Activated CD4-positive, alpha-beta T cell treated with anti-CD3 and anti-CD28 coated beads, Interleukin-2, amount 10 ng/mL, durations not matched to agents 7 days and 5 days (primary cell): ENCODE results near the gene TSSK6. TPM values are rescaled to one million over a fixed set of nuclear protein-coding genes. Genes with fewer than 3 reads are reported as not detected.
A peak's percentile ranks its signal among the peaks of the same experiment; 100 is the strongest.

Experiments used
- CTCF ChIA-PET: fragments of 350-600 bp; sonication (Branson Sonifier 250); formaldehyde crosslinking; loops from one replicate; lab custom pipeline; 2021; ENCODE audit warnings: antibody characterized with exemption; lab: Charles Lee
- POLR2A ChIA-PET: fragments of 350-600 bp; sonication (Branson Sonifier 250); formaldehyde crosslinking; loops from one replicate; lab custom pipeline; 2021; ENCODE audit warnings: antibody characterized with exemption; lab: Charles Lee
- DNase-seq: peaks from one replicate; pipeline ENCODE4 v3.0.0-alpha.2; 2020
- H3K27ac Mint-ChIP-seq: one replicate; pipeline ENCODE4 v1.8.0; 2021; ENCODE audit warnings: mild to moderate bottlenecking, moderate library complexity, mixed read lengths
- H3K27me3 Mint-ChIP-seq: one replicate; pipeline ENCODE4 v1.8.0; 2021; ENCODE audit warnings: mixed read lengths
- H3K36me3 Mint-ChIP-seq: one replicate; pipeline ENCODE4 v1.8.0; 2021; ENCODE audit warnings: low read depth, mixed read lengths
- H3K4me1 Mint-ChIP-seq: one replicate; pipeline ENCODE4 v1.8.0; 2021; ENCODE audit warnings: mixed read lengths
- H3K4me3 Mint-ChIP-seq: one replicate; pipeline ENCODE4 v1.8.0; 2021; ENCODE audit warnings: mild to moderate bottlenecking, moderate library complexity, mixed read lengths
- H3K9me3 Mint-ChIP-seq: one replicate; pipeline ENCODE4 v1.8.0; 2021; ENCODE audit warnings: mixed read lengths
- total RNA-seq, 2 experiments: library from RNA; stranded (reverse); gene quantifications; one replicate each; pipeline ENCODE4 v1.2.3, GENCODE V29; 2021

TSSK6 gene
- total RNA-seq: 1 to 10 TPM; 3.7 to 4.4 TPM

- POLR2A ChIA-PET: interaction anchor here (0.7 kb wide), 1 partner anchor 143 kb away, joined by 5 read pairs; no protein-coding TSS in a partner anchor
- Mint-ChIP-seq H3K4me1 (peaks cover 21% of the 10 kb centered on the region), H3K36me3 (peaks cover 19% of the 10 kb centered on the region), H3K9me3 (no peaks in the 10 kb centered on the region), H3K4me3 (peak within 1 kb of the TSS; percentile 93), H3K27ac (peak within 1 kb of the TSS; percentile 97), H3K27me3 (no peaks in the 10 kb centered on the region)
- no peak for DNase-seq
- CTCF ChIA-PET: interaction anchor here (0.6 to 2.5 kb wide), 4 partner anchors 17 to 1611 kb away, joined by 3 to 7 read pairs (median 5); no protein-coding TSS in a partner anchor
Measured at GRCh38 chr19:19514881-19515641, at the start of gene TSSK6. TSS of gene TSSK6 (minus strand) at chr19:19515548. CDS start at chr19:19515427, 121 bp downstream.

GRCh38 chr19:19563348-19563848 lies 48.0 kb upstream of the TSSK6 start:
- H3K4me3 Mint-ChIP-seq: no peak overlapping the region
- no peak for DNase-seq
- H3K27ac Mint-ChIP-seq: no peak overlapping the region
- no peaks in the 10 kb centered on the region for H3K27me3 Mint-ChIP-seq
- ChIA-PET CTCF (interaction anchor here (0.6 to 1.0 kb wide), 2 partner anchors 16 to 31 kb away, joined by 3 read pairs; no protein-coding TSS in a partner anchor), POLR2A (no interaction called here)
- peaks cover 62% of the 10 kb centered on the region for H3K36me3 Mint-ChIP-seq
- H3K4me1 Mint-ChIP-seq: peaks cover 25% of the 10 kb centered on the region
- H3K9me3 Mint-ChIP-seq: peaks cover 5% of the 10 kb centered on the region

GRCh38 chr19:19562665-19563347 lies 47.5 kb upstream of the TSSK6 start:
- CTCF ChIA-PET: interaction anchor here (0.6 to 1.0 kb wide), 3 partner anchors 17 to 30 kb away, joined by 3 read pairs; no protein-coding TSS in a partner anchor
- Mint-ChIP-seq H3K27me3 (no peaks in the 10 kb centered on the region), H3K4me1 (peaks cover 25% of the 10 kb centered on the region), H3K27ac (peak overlapping the region; percentile 68), H3K36me3 (peaks cover 62% of the 10 kb centered on the region), H3K4me3 (no peak overlapping the region), H3K9me3 (peaks cover 5% of the 10 kb centered on the region)
- POLR2A ChIA-PET: no interaction called here
- DNase-seq: peak; percentile 43

GRCh38 chr19:19561946-19562664 lies 46.8 kb upstream of the TSSK6 start:
- Mint-ChIP-seq H3K4me1 (peaks cover 25% of the 10 kb centered on the region), H3K4me3 (no peak overlapping the region), H3K9me3 (peaks cover 5% of the 10 kb centered on the region), H3K27me3 (no peaks in the 10 kb centered on the region), H3K36me3 (peaks cover 58% of the 10 kb centered on the region), H3K27ac (peak overlapping the region; percentile 68)
- POLR2A ChIA-PET: no interaction called here
- no peak for DNase-seq
- CTCF ChIA-PET: interaction anchor here (0.5 to 2.3 kb wide), 5 partner anchors 26 to 130 kb away, joined by 3 to 6 read pairs (median 3); partner anchors contain the start of gene GMIP

GRCh38 chr19:19559931-19560330 lies 44.6 kb upstream of the TSSK6 start:
- Mint-ChIP-seq H3K36me3 (peaks cover 46% of the 10 kb centered on the region), H3K4me1 (peaks cover 25% of the 10 kb centered on the region), H3K4me3 (no peak overlapping the region), H3K27me3 (no peaks in the 10 kb centered on the region), H3K9me3 (peaks cover under 1% of the 10 kb centered on the region), H3K27ac (peak overlapping the region; percentile 88)
- CTCF ChIA-PET: interaction anchor here (1.0 to 2.3 kb wide), 3 partner anchors 9 to 84 kb away, joined by 3 to 6 read pairs (median 6); partner anchors contain the start of gene GMIP
- DNase-seq: peak; percentile 18
- POLR2A ChIA-PET: no interaction called here

- peaks cover 33% of the 10 kb centered on the region for H3K36me3 Mint-ChIP-seq
- ChIA-PET CTCF (interaction anchor here (1.1 kb wide), 1 partner anchor 26 kb away, joined by 4 read pairs; no protein-coding TSS in a partner anchor), POLR2A (interaction anchor here (0.6 kb wide), 1 partner anchor 47 kb away, joined by 3 read pairs; no protein-coding TSS in a partner anchor)
Measured at GRCh38 chr19:19558636-19559035, 43.3 kb upstream of the TSSK6 start.

GRCh38 chr19:19558055-19558454 lies 42.7 kb upstream of the TSSK6 start:
- H3K36me3 Mint-ChIP-seq: peaks cover 31% of the 10 kb centered on the region
- H3K27ac Mint-ChIP-seq: peak overlapping the region; percentile 66
- peaks cover 27% of the 10 kb centered on the region for H3K4me1 Mint-ChIP-seq
- DNase-seq: no peak
- no peak overlapping the region for H3K4me3 Mint-ChIP-seq
- no peaks in the 10 kb centered on the region for H3K27me3 Mint-ChIP-seq
- CTCF ChIA-PET: interaction anchor here (1.1 to 1.6 kb wide), 2 partner anchors 10 to 25 kb away, joined by 4 read pairs; no protein-coding TSS in a partner anchor
- POLR2A ChIA-PET: interaction anchor here (0.6 kb wide), 1 partner anchor 48 kb away, joined by 3 read pairs; no protein-coding TSS in a partner anchor
- H3K9me3 Mint-ChIP-seq: no peaks in the 10 kb centered on the region

More at GRCh38 chr19:19558636-19559035, 43.3 kb upstream of the TSSK6 start:
- Mint-ChIP-seq H3K27ac (peak overlapping the region; percentile 70), H3K27me3 (no peaks in the 10 kb centered on the region), H3K9me3 (no peaks in the 10 kb centered on the region), H3K4me3 (no peak overlapping the region), H3K4me1 (peaks cover 28% of the 10 kb centered on the region)
- DNase-seq: no peak

- H3K27ac Mint-ChIP-seq: peak overlapping the region; percentile 9
- ChIA-PET CTCF (interaction anchor here (0.6 to 4.6 kb wide), 22 partner anchors 9 to 589 kb away, joined by 3 to 19 read pairs (median 4); partner anchors contain the start of gene NDUFA13), POLR2A (no interaction called here)
- H3K27me3 Mint-ChIP-seq: no peaks in the 10 kb centered on the region
- H3K4me3 Mint-ChIP-seq: no peak overlapping the region
- peak; percentile 60 for DNase-seq
- H3K9me3 Mint-ChIP-seq: no peaks in the 10 kb centered on the region
- H3K4me1 Mint-ChIP-seq: peaks cover 10% of the 10 kb centered on the region
- peaks cover 11% of the 10 kb centered on the region for H3K36me3 Mint-ChIP-seq
Measured at GRCh38 chr19:19554074-19555023, 39.0 kb upstream of the TSSK6 start.

- Mint-ChIP-seq H3K9me3 (no peaks in the 10 kb centered on the region), H3K4me1 (peaks cover 4% of the 10 kb centered on the region), H3K27me3 (peaks cover 3% of the 10 kb centered on the region), H3K36me3 (peaks cover 4% of the 10 kb centered on the region), H3K4me3 (no peak overlapping the region), H3K27ac (no peak overlapping the region)
- no peak for DNase-seq
- POLR2A ChIA-PET: no interaction called here
- CTCF ChIA-PET: interaction anchor here (0.8 to 4.6 kb wide), 17 partner anchors 8 to 235 kb away, joined by 3 to 19 read pairs (median 4); partner anchors contain the start of gene NDUFA13
Measured at GRCh38 chr19:19553670-19554069, 38.3 kb upstream of the TSSK6 start.

- no peaks in the 10 kb centered on the region for H3K36me3 Mint-ChIP-seq
- no peak overlapping the region for H3K27ac Mint-ChIP-seq
- H3K9me3 Mint-ChIP-seq: no peaks in the 10 kb centered on the region
- ChIA-PET POLR2A (interaction anchor here (0.6 kb wide), 1 partner anchor 54 kb away, joined by 4 read pairs; no protein-coding TSS in a partner anchor), CTCF (interaction anchor here (0.6 to 4.6 kb wide), 11 partner anchors 10 to 402 kb away, joined by 3 to 19 read pairs (median 3); no protein-coding TSS in a partner anchor)
- peaks cover 3% of the 10 kb centered on the region for H3K27me3 Mint-ChIP-seq
- DNase-seq: no peak
- H3K4me3 Mint-ChIP-seq: no peak overlapping the region
- peaks cover 3% of the 10 kb centered on the region for H3K4me1 Mint-ChIP-seq
Measured at GRCh38 chr19:19552798-19553197, 37.5 kb upstream of the TSSK6 start.

- H3K4me3 Mint-ChIP-seq: no peak overlapping the region
- H3K27ac Mint-ChIP-seq: no peak overlapping the region
- CTCF ChIA-PET: interaction anchor here (0.7 to 2.0 kb wide), 8 partner anchors 20 to 99 kb away, joined by 3 to 12 read pairs (median 4); partner anchors contain the start of gene GMIP
- DNase-seq: no peak
- peaks cover 3% of the 10 kb centered on the region for H3K4me1 Mint-ChIP-seq
- H3K9me3 Mint-ChIP-seq: no peaks in the 10 kb centered on the region
- H3K36me3 Mint-ChIP-seq: no peaks in the 10 kb centered on the region
- H3K27me3 Mint-ChIP-seq: peaks cover 3% of the 10 kb centered on the region
- POLR2A ChIA-PET: no interaction called here
Measured at GRCh38 chr19:19551853-19552192, 36.5 kb upstream of the TSSK6 start.
